Activated naive CD4-positive, alpha-beta T cell (primary cell): Measurements from ENCODE around the gene SEMA3A.

Experiments used
- DNase-seq, 4 experiments: peaks; one replicate each; lab custom pipeline; 2025; lab: John Stamatoyannopoulos, UW

Gene SEMA3A

DNA sequence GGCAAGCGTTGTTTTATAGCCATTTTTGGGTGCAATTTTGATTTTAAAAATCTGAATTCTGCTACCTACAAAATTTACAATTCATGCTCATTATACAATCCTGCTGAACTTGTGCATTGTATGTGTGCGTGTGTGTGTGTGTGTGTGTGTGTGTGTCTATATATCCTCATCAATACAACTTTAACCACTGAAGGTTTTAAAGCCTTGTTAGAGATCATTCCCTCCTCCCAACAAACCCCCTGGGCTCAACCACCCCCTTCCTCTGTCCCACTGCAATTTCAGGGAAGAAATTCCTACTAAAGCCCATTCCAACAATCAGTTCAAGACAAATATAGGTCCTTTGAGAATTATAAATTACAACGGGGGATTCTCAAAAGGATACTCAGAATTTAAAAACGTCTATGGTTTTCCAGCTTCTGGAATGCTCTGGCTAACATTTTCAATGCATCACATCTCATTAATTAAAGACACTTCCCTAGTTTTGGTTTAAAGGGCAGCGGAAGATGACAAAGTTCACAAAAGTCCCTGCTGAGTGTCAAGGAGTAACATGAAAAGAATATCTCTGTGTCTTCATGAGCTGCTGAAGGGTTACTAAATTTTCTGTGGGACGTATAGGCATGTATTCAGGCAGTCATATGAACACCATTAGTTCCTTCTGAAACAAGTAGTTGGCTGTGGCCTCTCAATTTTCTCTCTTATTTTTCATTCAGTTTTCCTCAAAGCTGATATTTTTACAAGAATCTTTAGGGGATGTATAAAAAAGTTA is 889 bp upstream of the SEMA3A start:
- DNase-seq: no peak

DNA sequence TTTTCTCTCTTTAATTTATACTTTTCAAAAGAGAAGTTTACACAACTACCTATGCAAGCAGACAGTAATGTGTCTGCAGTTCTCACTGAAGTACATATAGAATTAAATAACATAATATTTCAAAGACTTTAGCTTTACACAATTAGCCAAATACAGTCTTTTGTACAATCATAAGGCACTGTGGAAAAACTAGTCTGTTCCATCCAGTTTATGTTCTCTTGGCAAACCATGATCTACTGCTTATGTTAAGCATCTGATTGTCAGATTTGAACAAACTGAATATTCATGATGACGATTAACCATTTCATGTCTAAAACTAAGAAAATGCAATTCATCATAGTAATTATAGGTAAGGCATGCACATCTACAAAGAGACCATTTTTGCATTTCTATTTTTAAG is 842 bp downstream of the SEMA3A start:
- DNase-seq: no peak

DNA sequence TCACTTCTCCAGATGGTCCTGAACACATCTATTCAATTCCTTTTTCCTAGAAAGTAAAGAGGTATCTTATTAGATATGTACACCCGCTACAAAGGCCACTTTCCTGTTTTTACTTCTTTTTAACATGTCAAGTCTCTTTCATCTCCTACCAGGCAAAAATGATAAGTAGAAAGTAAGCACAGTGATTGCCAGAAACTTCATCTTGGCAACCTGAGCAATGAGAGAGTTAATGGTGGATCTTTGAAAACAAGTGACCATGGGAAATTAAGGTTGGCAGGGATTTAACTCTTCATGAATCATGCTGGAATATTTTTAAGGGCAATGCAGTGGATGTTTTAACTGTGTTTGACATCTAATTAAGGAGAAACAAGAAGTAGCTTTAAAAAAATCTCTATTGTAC is 2.7 kb downstream of the SEMA3A start:
- DNase-seq: no peak

DNA sequence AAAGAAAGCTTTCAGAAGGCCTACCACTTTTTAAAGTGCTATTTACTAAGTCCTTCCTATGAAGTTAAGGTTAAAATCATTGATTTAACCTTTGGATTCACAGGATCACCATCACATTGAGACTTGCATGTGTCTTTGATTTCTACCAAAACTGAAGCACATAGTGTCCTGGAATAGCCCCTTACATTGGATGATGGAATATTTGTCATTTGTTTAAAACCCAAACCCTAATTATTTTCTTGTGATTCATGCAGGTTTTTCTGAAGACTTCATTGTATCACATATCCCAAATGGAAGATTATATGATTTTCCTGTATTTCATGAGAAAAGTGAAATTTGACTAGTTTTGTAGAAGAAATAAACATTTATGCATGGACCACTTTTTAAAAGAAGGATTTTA is 3.3 kb downstream of the SEMA3A start:
- DNase-seq: no peak

DNA sequence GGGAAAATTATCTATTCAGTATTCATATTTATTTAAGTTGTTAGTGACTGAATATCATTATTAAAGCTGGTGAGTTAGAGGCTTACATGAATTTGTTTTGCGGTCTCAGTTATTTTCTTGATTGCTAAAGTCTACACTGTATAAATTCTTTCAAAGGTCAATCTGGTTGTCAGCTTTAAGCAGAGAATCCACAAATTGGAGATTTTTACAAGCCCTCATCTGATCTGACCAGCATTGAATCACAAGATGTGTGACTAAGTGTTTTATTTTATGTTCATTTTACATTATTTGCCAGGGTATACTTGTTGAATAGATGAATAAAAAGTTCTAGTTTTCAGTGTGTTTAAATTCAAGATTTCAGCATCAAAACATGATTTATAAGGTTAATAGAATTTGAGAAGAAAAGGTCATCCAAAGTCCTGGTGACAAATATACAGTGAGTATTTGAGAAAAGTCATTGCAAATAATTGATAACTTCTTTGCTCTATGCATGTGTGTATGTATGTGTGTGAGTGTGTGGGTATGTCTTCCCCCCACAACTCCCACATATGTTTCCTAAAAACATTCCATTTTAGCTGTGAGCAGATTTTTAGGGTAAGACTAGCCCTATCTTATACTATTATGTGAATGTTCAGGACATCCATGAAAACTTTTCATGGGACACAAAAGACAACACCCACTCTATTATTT is 4.4 kb downstream of the SEMA3A start:
- no peak for DNase-seq

DNA sequence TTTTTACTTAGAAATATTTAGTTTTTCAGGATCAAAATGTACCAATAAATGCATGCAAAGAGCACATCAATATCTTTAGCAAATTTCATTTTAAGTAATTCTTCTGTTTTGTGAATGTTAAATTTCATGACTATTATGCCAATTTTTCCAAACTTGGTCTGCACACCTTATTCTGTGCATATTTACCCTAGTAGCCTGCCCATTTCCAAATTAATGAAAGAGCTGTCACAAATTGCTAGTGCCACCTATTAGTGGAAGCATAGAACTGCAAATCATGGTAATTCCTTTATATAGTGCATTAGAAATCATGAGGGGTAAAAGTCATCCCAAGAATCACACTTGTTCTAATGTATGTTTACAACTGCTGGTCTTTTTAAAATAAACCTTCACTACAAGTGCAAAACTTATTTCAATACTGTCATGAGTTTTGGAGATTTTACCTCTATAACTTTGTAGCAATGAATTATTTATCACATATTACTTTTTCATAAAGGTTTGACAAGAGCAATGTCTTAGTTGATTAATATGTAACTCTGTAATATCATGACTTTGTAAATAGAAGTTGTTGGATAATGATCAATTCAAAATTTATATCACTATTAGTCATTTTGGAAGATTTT is 5.7 kb downstream of the SEMA3A start:
- DNase-seq: no peak

DNA sequence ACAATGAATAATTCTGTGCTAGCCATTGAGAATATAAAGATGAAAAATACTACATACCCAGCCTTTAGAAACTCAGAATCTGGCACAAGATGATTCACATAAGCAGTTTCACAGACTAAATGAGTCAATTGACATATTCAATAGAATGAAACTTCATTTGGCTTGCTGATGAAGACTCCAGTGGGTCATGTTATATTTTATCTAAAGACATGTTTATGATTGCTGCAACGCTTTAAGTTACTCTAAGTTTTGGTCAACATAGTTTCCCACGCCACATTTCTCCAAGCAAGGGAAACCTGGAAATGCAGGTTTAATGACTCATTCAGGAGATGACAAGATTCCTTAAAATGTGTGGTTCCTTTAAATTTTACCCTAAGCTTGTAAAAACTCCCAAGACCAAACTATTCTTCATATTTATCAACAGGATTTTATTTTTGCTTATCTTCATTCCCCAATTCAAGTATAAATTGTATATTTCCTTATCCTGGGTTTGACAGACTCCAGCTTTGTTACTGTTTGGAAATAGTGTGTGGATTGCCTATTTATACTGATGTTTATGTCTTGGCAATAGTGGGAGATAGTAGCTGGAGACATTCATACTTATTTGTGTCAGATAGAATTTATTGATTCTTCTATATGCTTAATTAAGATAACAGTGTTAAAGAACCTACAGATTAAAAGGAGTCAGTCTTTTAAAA is 6.6 kb downstream of the SEMA3A start:
- no peak for DNase-seq

DNA sequence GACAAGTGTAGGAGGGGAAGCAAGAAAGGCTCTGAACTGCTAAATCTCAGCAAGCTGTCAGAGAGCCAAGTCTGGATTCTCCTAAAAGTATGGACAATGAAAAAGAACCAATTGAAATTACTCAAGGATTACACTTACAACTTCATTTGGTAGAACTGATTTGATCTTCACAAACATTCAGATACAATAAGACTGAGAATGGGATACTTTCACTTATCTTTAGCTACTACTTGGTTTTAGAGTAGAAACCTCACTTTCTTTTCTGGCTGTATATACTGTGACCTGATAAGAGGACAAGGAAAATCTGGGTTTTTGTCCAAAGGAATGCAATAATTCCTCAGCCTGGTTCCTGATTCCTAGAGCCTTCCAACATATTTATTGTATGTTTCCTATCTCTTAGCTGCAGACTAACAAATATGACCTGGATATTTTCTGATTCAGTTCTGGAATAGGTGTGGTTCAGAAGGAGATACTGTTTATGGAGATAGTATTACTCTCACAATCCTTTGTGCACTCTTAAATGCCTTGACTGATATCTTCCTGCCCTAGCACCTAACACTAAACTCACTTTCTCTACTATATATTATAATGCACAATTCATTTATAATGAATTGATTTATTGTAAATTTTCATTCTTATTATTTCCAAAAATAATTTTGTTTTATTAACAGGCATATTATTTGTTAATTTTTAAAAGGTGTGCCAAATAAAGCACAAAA is 7.3 kb downstream of the SEMA3A start:
- DNase-seq: no peak

DNA sequence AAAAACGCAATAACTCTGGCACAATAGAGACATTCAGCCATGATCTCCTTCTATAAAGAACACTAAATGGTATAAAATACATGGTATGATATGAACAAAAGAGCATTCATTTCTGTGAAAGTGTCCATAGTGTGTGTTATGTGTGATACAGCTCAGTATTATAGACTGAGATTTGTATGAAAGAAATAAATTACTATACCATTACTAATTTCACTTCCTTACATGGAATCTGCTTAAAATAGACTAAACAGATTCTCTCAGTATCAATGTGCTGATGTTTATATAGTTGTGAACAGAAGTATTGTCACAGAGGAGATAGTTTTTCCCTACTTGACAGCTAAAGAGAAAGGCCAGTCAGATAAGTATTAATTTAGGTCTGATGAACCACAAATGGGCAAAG is 10.8 kb downstream of the SEMA3A start:
- no peak for DNase-seq

DNA sequence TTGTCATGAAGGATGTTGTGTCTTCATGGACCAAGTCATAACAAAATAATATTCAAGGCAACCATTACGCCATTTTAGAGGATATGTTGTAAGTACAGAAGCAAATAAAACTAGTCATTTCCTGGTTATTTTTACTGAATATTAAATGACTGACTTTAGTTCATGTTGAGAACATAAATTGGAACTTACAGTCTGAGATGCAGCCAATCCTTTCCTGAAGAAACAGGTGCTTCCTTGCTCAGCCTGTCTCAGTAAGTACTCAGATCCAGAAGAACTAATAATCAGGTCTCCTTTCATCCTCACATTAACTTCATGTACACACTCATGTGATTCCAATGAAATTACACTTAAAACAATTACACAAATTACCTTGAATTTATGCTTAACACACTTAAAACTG is 12.3 kb downstream of the SEMA3A start:
- no peak for DNase-seq

DNA sequence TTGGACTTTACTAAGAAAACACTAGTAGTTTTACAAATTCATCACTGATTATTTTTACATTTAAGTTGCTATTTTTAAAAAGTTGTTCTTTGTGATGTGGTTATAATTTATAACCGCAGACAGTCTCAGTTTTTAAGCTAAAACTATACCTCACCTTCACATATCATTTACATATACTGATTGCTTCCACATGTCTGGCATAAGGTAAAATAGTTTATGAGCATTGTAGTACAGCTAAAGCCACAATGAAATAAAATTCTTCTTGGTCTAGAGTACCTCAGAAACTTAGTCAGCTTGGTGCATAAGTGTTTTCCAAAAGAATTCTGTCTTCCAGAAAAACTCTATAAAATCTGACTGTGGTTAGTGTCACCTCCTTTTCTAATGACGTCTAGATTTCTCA is 13.0 kb downstream of the SEMA3A start:
- DNase-seq: no peak

DNA sequence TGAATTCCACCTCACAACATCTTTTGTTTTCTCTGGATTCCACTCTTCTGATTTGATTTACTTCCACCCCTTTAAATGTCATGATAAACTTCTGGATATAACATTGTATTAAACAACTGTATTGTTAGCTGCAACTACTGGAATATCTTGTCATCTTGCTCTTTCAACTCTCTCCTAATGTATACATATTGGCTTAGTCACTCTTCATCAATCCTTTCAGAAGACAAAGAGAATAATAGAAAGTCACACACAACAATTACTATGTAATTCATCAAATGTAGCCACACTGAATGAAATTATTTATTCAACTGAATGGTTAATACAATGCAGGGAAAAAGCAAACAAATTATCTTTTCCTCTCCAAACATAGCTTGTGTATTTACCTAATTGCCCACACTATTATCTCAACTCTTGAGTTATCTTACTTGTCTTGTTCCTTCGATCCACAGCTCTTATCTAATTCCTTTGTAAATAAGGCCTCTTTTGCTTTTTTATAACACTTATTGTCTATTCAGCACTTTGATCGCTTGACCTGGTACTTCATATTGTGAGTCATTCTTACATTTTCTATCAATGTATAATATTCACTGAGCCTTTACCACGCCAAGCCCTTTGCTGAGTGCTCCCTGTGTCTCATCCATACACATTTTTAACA is 16.7 kb downstream of the SEMA3A start:
- DNase-seq: no peak

DNA sequence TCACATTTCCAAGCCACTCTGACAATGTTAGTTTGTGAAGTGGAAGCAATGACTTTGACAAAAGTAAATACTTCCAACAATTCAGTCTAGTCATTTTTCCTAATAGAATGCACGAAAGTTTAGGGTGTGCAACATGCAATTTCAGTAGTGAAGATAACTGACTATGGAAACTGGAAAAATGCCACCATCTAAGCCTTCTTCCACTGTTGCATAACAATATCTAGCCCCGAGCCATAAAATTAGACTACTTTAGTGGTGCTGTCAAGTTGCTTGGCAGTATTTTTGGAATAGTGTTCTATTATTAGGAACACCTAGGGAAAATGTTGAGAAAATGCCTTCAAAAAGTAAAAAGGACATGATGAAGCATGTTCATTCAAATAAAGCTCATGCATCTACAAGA is 17.9 kb downstream of the SEMA3A start:
- DNase-seq: no peak

DNA sequence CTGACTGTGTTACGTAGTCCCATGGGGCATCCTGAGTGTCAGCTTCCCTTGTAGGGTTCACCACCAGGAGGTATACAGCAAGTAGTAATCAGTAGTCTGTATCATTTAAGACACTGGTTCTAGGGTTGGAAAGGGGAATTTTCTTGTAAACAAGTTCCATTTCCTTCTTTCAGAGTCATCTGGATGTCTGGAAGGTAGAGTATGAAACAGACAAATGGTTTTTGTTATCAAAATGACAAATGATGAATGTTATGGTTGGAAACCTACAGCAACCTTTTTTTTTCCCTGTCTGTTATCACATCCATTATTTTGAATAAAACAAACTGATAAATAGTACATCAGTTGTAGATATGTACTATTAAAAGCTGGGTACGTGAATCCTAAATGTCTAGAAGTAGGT is 19.1 kb downstream of the SEMA3A start:
- no peak for DNase-seq

DNA sequence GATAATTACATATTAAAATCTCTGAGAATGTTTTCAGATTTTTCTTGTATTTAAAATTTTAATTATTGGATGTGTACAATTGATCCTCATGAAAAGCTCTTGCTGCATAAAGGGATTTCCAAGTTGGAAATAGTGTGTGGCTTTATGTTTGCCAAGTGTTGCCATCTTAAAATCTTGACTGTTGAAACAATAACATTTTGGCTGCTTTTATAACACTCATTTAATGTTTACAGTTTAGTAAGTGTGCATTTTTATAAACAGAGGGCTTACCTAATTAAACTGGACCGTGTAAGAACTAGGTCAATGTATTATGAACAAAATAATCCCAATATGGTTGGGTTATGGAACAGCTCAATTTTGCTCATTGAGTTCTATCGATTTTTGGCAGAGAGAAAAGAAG is 23.9 kb downstream of the SEMA3A start:
- no peak for DNase-seq

DNA sequence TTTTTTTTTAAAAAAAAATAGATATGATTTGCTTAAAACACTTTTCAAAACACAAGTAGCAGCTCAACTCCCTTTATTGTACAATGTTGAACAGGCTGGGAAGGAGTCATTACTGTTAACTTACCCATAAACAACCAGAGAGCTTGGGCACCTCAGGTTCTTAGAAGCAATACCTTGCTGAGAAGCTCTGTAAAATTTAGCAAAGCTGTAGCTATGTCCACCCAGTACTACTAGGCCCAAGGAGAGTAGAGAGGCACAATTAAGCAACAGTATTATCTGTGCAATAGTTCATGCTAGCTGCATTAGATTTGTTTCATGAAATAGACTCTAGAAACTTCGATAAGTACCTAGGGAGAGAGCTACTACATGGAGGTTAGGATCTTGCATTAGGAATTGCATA is 32.0 kb downstream of the SEMA3A start:
- no peak for DNase-seq

DNA sequence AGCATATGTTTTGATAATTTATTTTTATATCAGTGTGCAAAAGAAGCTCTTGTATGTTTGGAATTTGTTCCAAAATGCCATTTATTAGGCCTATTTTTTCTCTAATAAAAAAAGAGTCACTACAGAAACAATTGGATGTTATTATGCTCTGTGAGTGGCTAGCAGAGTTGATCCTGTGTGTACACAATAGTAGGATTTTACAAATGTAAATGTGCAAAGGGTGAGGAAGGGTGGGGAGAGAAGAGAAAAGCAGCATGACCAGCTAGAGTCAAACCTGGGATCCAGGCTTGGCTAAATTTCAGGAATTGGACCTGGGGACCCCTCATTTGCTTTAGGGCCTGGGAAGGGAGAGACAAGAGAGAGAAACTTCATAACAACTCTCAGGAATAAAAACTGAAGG is 32.5 kb downstream of the SEMA3A start:
- DNase-seq: no peak

DNA sequence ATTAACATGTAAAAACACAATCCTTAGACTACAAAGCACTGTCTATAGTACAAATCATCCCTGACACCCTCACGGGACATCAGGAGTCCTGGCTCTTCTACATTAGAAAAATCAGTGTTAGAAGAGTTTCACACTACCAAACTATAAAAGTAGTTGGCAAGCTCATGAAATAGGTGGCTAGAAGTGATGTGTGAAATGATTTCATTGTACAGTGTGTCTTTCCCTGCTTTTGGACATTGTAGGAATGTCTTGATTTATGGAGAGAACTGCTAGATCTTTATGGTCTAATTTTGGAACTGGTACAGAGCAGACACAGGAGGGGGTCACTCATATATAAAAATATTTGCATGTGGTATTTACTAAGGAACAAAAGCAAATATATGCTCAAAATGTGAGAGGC is 33.2 kb downstream of the SEMA3A start:
- DNase-seq: no peak

DNA sequence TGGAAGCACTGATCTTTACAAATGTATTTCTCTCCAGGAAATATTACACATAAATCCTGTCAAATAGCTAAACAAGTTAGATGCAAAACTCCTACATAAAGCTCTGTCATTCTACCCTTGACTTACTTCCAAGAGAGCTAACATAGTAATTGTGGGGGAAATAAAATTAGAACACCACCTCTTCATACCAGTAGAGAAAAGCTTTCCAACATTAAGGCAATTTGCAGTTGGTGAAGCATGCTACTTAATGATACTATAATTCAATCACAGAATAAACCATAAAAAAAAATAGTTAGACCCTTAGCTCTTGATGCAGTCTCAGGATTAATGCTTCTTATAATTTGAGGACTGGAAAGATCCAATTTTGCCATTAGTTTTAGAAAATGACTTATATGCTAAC is 35.2 kb downstream of the SEMA3A start:
- DNase-seq: no peak

DNA sequence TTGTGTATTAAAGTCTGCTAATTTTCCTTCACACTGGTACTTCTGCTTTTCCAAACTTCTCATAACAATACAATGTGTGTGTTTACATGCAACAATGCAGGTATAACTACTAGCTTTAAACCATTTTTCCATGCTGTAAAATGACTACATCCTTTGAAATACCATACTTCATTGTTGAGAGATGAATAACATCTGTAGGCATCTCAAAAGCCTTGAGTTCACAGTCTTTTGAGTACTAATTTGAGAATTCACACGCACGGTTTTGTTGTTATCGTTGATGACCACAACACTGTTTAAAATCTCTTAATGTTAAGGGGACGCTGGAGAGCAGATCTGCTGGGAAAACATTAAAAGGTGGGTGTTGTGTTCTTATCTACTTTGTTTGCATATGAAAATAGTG is 37.4 kb downstream of the SEMA3A start:
- DNase-seq: no peak

DNA sequence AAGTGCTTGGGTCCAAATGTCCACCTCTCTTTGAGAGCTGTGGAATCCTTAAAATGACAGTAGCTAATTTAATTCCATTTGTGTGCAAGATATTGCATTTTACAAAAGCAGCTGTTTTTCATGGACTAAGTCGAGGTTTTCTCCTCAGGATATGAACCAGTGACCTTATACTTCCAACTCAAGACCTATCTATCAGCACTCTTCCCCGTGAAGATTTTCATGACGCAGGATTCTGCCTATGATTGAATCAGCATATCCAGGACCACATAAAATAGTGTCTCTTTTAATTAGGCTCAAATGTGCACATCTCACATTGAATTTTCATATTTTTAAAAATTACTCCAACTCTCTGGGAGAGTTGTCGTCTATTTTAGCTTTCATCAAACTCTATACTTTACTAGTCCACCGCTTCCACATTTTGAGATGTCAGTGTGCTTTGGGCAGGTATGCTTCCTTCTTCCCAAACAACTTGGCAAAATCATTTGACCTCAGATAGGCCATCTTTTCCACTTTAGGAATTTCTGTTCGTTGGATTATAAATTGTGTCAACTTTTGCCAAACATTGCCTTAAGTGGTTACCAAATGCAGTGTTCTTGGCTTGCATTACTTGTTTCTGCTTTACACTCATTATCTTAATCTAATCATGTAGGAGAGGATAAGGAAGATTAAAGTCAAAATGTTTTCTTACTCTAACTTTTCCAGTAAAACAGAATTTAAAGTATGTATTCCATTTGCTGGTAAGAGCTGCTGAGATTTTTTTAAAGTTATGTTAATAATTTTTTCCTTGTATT is 39.4 kb downstream of the SEMA3A start:
- DNase-seq: no peak
